ENCODE measurements around the gene C17orf78. TPM values are rescaled to one million over a fixed set of nuclear protein-coding genes. Genes with fewer than 3 reads are reported as not detected.

C17orf78 gene
- total and polyA plus RNA-seq, 2 of the 13 experiments (the other 11 are each of a cell fraction or from before 2014, with no cell fraction given), result not detected

DNA sequence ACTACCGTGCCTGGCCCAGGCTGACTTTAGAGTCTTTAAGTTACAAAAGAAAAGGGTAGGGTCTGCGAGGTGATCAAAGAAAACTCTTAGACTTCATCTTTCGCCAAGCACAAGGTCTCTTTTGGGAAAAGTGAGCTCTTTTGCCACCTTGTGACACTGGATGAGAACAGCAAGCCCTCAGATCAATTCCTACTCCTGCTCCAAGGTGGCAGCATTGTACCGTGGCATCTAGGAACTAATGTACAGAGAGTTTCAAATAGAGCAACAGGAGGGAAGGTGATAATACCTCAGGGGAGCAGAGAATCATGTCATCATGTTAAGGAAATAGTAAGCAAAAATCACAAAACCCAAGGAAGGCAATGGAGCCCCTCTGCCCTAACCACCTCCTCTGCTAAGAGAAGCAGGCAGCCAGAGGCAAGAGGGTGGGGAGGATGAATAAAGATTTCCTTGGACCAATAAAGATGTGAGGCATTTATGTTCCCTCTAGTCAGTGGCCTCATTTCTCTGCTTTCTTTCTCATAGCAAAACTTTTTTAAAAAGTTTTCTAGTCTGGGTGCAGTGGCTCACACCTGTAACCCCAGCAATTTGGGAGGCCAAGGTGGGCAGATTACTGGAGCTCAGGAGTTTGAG, 2.1 kb upstream of the C17orf78 start (continued):
- TF ChIP-seq, protein P1, sequence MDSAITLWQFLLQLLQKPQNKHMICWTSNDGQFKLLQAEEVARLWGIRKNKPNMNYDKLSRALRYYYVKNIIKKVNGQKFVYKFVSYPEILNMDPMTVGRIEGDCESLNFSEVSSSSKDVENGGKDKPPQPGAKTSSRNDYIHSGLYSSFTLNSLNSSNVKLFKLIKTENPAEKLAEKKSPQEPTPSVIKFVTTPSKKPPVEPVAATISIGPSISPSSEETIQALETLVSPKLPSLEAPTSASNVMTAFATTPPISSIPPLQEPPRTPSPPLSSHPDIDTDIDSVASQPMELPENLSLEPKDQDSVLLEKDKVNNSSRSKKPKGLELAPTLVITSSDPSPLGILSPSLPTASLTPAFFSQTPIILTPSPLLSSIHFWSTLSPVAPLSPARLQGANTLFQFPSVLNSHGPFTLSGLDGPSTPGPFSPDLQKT (CRISPR knock-in tag; IDR thresholded peaks at IDR 0.05; ENCODE audit: borderline replicate concordance), result no peak
- TF ChIP-seq PCBP1 (IDR thresholded peaks at IDR 0.05; ENCODE audit: borderline replicate concordance, low read depth, low read length) (no peak), POGZ (CRISPR knock-in tag; IDR thresholded peaks at IDR 0.05) (no peak), ZNF740 (CRISPR knock-in tag; IDR thresholded peaks at IDR 0.05) (no peak), ZNF30 (CRISPR knock-in tag; IDR thresholded peaks at IDR 0.05) (no peak), FOXA1 (IDR thresholded peaks at IDR 0.05) (no peak), FOXA1 (CRISPR knock-in tag; IDR thresholded peaks at IDR 0.05) (0 out of 2 replicates have a peak, but pooled peaks have one; percentile 26)
- TF ChIP-seq, protein P2, sequence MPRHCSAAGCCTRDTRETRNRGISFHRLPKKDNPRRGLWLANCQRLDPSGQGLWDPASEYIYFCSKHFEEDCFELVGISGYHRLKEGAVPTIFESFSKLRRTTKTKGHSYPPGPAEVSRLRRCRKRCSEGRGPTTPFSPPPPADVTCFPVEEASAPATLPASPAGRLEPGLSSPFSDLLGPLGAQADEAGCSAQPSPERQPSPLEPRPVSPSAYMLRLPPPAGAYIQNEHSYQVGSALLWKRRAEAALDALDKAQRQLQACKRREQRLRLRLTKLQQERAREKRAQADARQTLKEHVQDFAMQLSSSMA (CRISPR knock-in tag; IDR thresholded peaks at IDR 0.05), result no peak

GRCh38 chr17:37382056-37382455, 6.3 kb downstream of the C17orf78 start:
- WGBS (ENCODE audit: low lambda C conversion rate), result 90% methylated on average over 1 of the region's 1 CpG
- ATAC-seq (no peak), DNase-seq (ENCODE audit: low spot score) (no peak), FAIRE-seq (no peak)
- BruUV-seq (replicated peaks), result no TSS peak
- Histone ChIP-seq H3K36me3 (replicated peaks in 1 of 2; ENCODE audit: control insufficient read depth in 1 of 2, insufficient read depth in 2 of 2, low read length in 2 of 2) (no peaks in the 10 kb centered on the region), H3K4me1 (ENCODE audit: insufficient read depth, low read length) (peaks cover 12% of the 10 kb centered on the region), H2AFZ (ENCODE audit: low read length) (no peak overlapping the region), H3K27ac (ENCODE audit: extremely low read length, insufficient read depth, low read length) (no peak overlapping the region), H3K4me2 (ENCODE audit: low read depth, low read length) (no peak overlapping the region), H4K20me1 (ENCODE audit: insufficient read depth, low read length) (no peaks in the 10 kb centered on the region), H3K4me3 (replicated peaks in 1 of 3; ENCODE audit: insufficient read depth in 1 of 3, low read depth in 2 of 3, low read length in 3 of 3) (no peak overlapping the region), H3K9me3 (ENCODE audit: low read length) (no peaks in the 10 kb centered on the region), H3K79me2 (ENCODE audit: insufficient read depth, low read length) (no peaks in the 10 kb centered on the region), H3K27me3 (ENCODE audit: control insufficient read depth in 1 of 2, insufficient read depth in 2 of 2, low read length in 2 of 2) (no peaks in the 10 kb centered on the region), H3K9ac (ENCODE audit: insufficient read depth, low read depth, low read length) (no peak overlapping the region)
- in situ Hi-C loops (cut with HindIII; ENCODE audit: extremely low pct_ligation_motif_present, low pct_unique_long_range_greater_than_20kb) (no loop called here), intact Hi-C loops (cut with micrococcal nuclease; ENCODE audit: unreplicated experiment) (no loop called here)
- ChIA-PET CTCF (ENCODE audit: low intra/inter-chr PET ratio, low total read pairs) (no interaction called here), POLR2A (no interaction called here)
- no peak for TF ChIP-seq HMGA1 (CRISPR knock-in tag; conservative IDR thresholded peaks at IDR 0.05)
- no peak for TF ChIP-seq SMARCE1 (IDR thresholded peaks at IDR 0.05; ENCODE audit: borderline replicate concordance)
- TF ChIP-seq ZNF660 (CRISPR knock-in tag; IDR thresholded peaks at IDR 0.05; ENCODE audit: borderline replicate concordance, low read depth), result no peak
- TF ChIP-seq SP1 (IDR thresholded peaks at IDR 0.05), result no peak
- TF ChIP-seq SP1 (CRISPR knock-in tag; IDR thresholded peaks at IDR 0.05), result no peak
- TF ChIP-seq, protein P3, sequence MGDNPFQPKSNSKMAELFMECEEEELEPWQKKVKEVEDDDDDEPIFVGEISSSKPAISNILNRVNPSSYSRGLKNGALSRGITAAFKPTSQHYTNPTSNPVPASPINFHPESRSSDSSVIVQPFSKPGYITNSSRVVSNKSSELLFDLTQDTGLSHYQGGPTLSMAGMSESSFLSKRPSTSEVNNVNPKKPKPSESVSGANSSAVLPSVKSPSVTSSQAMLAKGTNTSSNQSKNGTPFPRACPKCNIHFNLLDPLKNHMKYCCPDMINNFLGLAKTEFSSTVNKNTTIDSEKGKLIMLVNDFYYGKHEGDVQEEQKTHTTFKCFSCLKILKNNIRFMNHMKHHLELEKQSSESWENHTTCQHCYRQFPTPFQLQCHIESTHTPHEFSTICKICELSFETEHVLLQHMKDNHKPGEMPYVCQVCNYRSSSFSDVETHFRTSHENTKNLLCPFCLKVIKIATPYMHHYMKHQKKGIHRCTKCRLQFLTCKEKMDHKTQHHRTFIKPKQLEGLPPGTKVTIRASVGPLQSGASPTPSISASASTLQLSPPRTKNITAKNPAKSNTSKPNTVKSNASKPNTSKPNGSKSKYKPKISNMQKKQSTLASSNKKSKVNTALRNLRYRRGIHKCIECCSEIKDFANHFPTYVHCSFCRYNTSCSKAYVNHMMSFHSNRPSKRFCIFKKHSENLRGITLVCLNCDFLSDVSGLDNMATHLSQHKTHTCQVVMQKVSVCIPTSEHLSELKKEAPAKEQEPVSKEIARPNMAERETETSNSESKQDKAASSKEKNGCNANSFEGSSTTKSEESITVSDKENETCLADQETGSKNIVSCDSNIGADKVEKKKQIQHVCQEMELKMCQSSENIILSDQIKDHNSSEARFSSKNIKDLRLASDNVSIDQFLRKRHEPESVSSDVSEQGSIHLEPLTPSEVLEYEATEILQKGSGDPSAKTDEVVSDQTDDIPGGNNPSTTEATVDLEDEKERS (CRISPR knock-in tag; IDR thresholded peaks at IDR 0.05), result no peak
- TF ChIP-seq ZNF788 (CRISPR knock-in tag; IDR thresholded peaks at IDR 0.05; ENCODE audit: borderline replicate concordance), result no peak
- no peak for TF ChIP-seq SOX13 (IDR thresholded peaks at IDR 0.05)
- no peak for TF ChIP-seq SOX13 (CRISPR knock-in tag; conservative IDR thresholded peaks at IDR 0.05 in 1 of 2, IDR thresholded peaks at IDR 0.05 in 1 of 2)
- no peak for TF ChIP-seq HOXA9 (CRISPR knock-in tag; IDR thresholded peaks at IDR 0.05; ENCODE audit: borderline replicate concordance)
- TF ChIP-seq FOSL2 (CRISPR knock-in tag; IDR thresholded peaks at IDR 0.05), result no peak
- TF ChIP-seq GABPB1 (CRISPR knock-in tag; IDR thresholded peaks at IDR 0.05), result no peak
